T-cell (primary cell): ENCODE data around the gene VWA5A. TPM values are rescaled to one million over a fixed set of nuclear protein-coding genes. Genes with fewer than 3 reads are reported as not detected.

ENCODE experiments used
- ATAC-seq, 4 experiments: fragments of 200-7000 bp in 3 of 4; fragments of 150-1000 bp in 1 of 4; cut with Tn5 transposase; replicated peaks in 1 of 4; 1 replicate in 3 of 4; 2 replicates in 1 of 4; pipeline ENCODE4 v1.10.0; 2021; ENCODE audit warnings: moderate library complexity in 3 of 4, mild to moderate bottlenecking in 2 of 4, moderate number of reproducible peaks in 1 of 4
- CTCF ChIA-PET, 2 donors: fragments of 300-600 bp; sonication (Branson Sonifier 250); formaldehyde crosslinking; loops; one replicate each; lab custom pipeline; 2022; ENCODE audit warnings: antibody characterized with exemption in 2 of 2; lab: Charles Lee
- POLR2A ChIA-PET, 2 donors: fragments of 300-600 bp; sonication (Branson Sonifier 250); formaldehyde crosslinking; loops; one replicate each; lab custom pipeline; 2022; ENCODE audit warnings: antibody characterized with exemption in 2 of 2; lab: Charles Lee
- DNase-seq, 35 experiments: peaks; one replicate each; pipeline versions ENCODE4 v3.0.0 to v3.0.0-alpha.2; 2013 to 2023
- H3K27ac ChIP-seq: one replicate; pipeline ENCODE4 v1.5.1; 2013; ENCODE audit warnings: low read length
- H3K27me3 ChIP-seq, 2 experiments: replicated peaks in 1 of 2; 1 replicate in 1 of 2; 2 replicates in 1 of 2; pipeline versions ENCODE4 v1.6.1 to v1.7.0; 2013; ENCODE audit warnings: low read length in 1 of 2, mixed read lengths in 1 of 2; ENCODE audit not compliant: control insufficient read depth in 2 of 2, insufficient read depth in 2 of 2; ENCODE audit errors: extremely low read depth in 1 of 2
- H3K36me3 ChIP-seq, 2 donors: 1 replicate in 1 of 2; 2 replicates in 1 of 2; pipeline versions ENCODE4 v1.6.1 to v1.7.0; 2013; ENCODE audit warnings: low read length in 1 of 2; ENCODE audit not compliant: control insufficient read depth in 2 of 2, insufficient read depth in 1 of 2; ENCODE audit errors: extremely low read depth in 1 of 2
- H3K4me1 ChIP-seq, 2 experiments: 1 replicate in 1 of 2; 2 replicates in 1 of 2; pipeline versions ENCODE4 v1.6.1 to v1.7.0; 2013; ENCODE audit warnings: low read length in 2 of 2, mixed read lengths in 1 of 2; ENCODE audit not compliant: insufficient read depth in 2 of 2, control insufficient read depth in 1 of 2; ENCODE audit errors: extremely low read depth in 1 of 2
- H3K4me3 ChIP-seq, 2 donors: 1 replicate in 1 of 2; 2 replicates in 1 of 2; pipeline versions ENCODE4 v1.5.1 to v1.7.0; 2013; ENCODE audit warnings: mild to moderate bottlenecking in 2 of 2, low read length in 1 of 2, moderate library complexity in 1 of 2; ENCODE audit not compliant: control insufficient read depth in 1 of 2; ENCODE audit errors: extremely low read depth in 1 of 2
- H3K9me3 ChIP-seq: 2 replicates; pipeline ENCODE4 v1.7.0; 2013
- H3K27ac Mint-ChIP-seq, 2 donors: one replicate each; pipeline ENCODE4 v1.8.0; 2020 to 2021; ENCODE audit warnings: mild to moderate bottlenecking in 2 of 2, mixed read lengths in 2 of 2
- H3K27me3 Mint-ChIP-seq, 2 donors: one replicate each; pipeline ENCODE4 v1.8.0; 2021 to 2022; ENCODE audit warnings: mixed read lengths in 2 of 2
- H3K36me3 Mint-ChIP-seq: one replicate; pipeline ENCODE4 v1.8.0; 2021; ENCODE audit warnings: mixed read lengths
- H3K4me1 Mint-ChIP-seq, 3 donors: one replicate each; pipeline ENCODE4 v1.8.0; 2020 to 2022; ENCODE audit warnings: mixed read lengths in 3 of 3, mild to moderate bottlenecking in 1 of 3
- H3K4me3 Mint-ChIP-seq, 3 donors: one replicate each; pipeline ENCODE4 v1.8.0; 2020 to 2022; ENCODE audit warnings: mild to moderate bottlenecking in 3 of 3, mixed read lengths in 3 of 3, moderate library complexity in 3 of 3
- H3K9me3 Mint-ChIP-seq, 3 donors: one replicate each; pipeline ENCODE4 v1.8.0; 2020 to 2022; ENCODE audit warnings: mixed read lengths in 3 of 3
- WGBS: methylation state at CpG from one replicate; pipeline ENCODE4 v1.1.5; 2013; ENCODE audit warnings: missing lambda C conversion rate; ENCODE audit not compliant: insufficient coverage; 5-methylcytosine and 5-hydroxymethylcytosine counted together
- total RNA-seq, 35 experiments: library from RNA in 6 of 35; stranded (reverse) in 6 of 35; fragments of 120-200 nt in 1 of 35; gene quantifications; one replicate each; pipeline versions ENCODE4 v1.2.1 to v1.2.4 and lab custom pipeline; 2013 to 2026

The VWA5A gene
- total RNA-seq (10 to 100 TPM in 1 of 5 donors, 1 to 10 TPM in 4; 5.6 to 10.0 (median 7.6) TPM), total RNA-seq (lab: John Stamatoyannopoulos, UW) (4.0 to 44.3 (median 10.8) reads per million in 29 experiments)
- total RNA-seq (2013) = 7.8 TPM

GRCh38 chr11:124114942-124115781 is at the start of gene VWA5A:
Gene VWA5A, plus strand, starts transcription at chr11:124115450. Its CDS starts 2,062 bp downstream, at chr11:124117512.
- H3K4me3 ChIP-seq = peak within 1 kb of the TSS; percentile 55 to 84
- POLR2A ChIA-PET = interaction anchor here in 1 of 2 donors (0.5 kb wide), 1 partner anchor 1963 kb away, joined by 3 read pairs; no protein-coding TSS in a partner anchor

GRCh38 chr11:124068601-124069110 is 46.6 kb upstream of the VWA5A start:
- H3K27ac ChIP-seq = no peak overlapping the region
- H3K27me3 ChIP-seq = peaks cover 0 to 16% of the 10 kb centered on the region in 2 experiments
- no peak for DNase-seq
- ATAC-seq = no peak
- no peaks in the 10 kb centered on the region for H3K36me3 Mint-ChIP-seq
- no peaks in the 10 kb centered on the region for H3K9me3 ChIP-seq
- H3K27me3 Mint-ChIP-seq = peaks cover 45 to 52% of the 10 kb centered on the region in 2 donors
- no CpG with 5 or more reads among the region's 4 CpGs for WGBS
- H3K9me3 Mint-ChIP-seq = no peaks in the 10 kb centered on the region
- H3K36me3 ChIP-seq = no peaks in the 10 kb centered on the region
- H3K4me3 ChIP-seq = no peak overlapping the region
- ChIA-PET POLR2A (no interaction called here), CTCF (interaction anchor here (0.7 to 1.8 kb wide), 3 partner anchors 52 to 126 kb away, joined by 3 to 4 read pairs (median 3); no protein-coding TSS in a partner anchor)
- no peak overlapping the region for H3K27ac Mint-ChIP-seq
- H3K4me1 Mint-ChIP-seq = peaks cover 0 to 10% (median 7%) of the 10 kb centered on the region in 3 donors
- H3K4me3 Mint-ChIP-seq = no peak overlapping the region
- H3K4me1 ChIP-seq = peaks cover 0 to 3% of the 10 kb centered on the region in 2 experiments

More at GRCh38 chr11:124114942-124115781, at the start of gene VWA5A:
- Mint-ChIP-seq H3K4me1 (peaks cover 16 to 32% (median 30%) of the 10 kb centered on the region in 3 donors), H3K27ac (peak within 1 kb of the TSS; percentile 75 to 83), H3K9me3 (no peaks in the 10 kb centered on the region), H3K36me3 (peaks cover 26% of the 10 kb centered on the region), H3K4me3 (peak within 1 kb of the TSS; percentile 86 to 94 (median 86)), H3K27me3 (peaks cover 0 to 6% of the 10 kb centered on the region in 2 donors)
- Histone ChIP-seq H3K27me3 (no peaks in the 10 kb centered on the region), H3K27ac (no peak within 1 kb of the TSS), H3K9me3 (no peaks in the 10 kb centered on the region), H3K4me1 (peaks cover 0 to 15% of the 10 kb centered on the region in 2 experiments), H3K36me3 (peaks cover 6 to 14% of the 10 kb centered on the region in 2 donors)
- DNase-seq (peak; percentile 29 to 75 (median 55)), ATAC-seq (peak; percentile 94 to 99 (median 98))
- WGBS = 13% methylated on average over 9 of the region's 16 CpGs
- CTCF ChIA-PET = interaction anchor here in 1 of 2 donors (1.0 kb wide), 1 partner anchor 43 kb away, joined by 3 read pairs; no protein-coding TSS in a partner anchor

- peak in 22 of 35 experiments; percentile 6 to 48 (median 19) for DNase-seq
Measured at GRCh38 chr11:124069429-124070401, 45.5 kb upstream of the VWA5A start.

GRCh38 chr11:124070915-124071622 is 44.2 kb upstream of the VWA5A start:
- ATAC-seq (peak in 1 of 4 experiments; percentile 35), DNase-seq (peak in 33 of 35 experiments; percentile 17 to 77 (median 47))
- whole genome bisulfite sequencing = 0% methylated on average over 2 of the region's 8 CpGs
- Mint-ChIP-seq H3K36me3 (no peaks in the 10 kb centered on the region), H3K9me3 (no peaks in the 10 kb centered on the region), H3K27me3 (peaks cover 42 to 63% of the 10 kb centered on the region in 2 donors), H3K4me1 (peaks cover 0 to 11% (median 7%) of the 10 kb centered on the region in 3 donors), H3K27ac (no peak overlapping the region), H3K4me3 (no peak overlapping the region)
- Histone ChIP-seq H3K27me3 (peaks cover 0 to 30% of the 10 kb centered on the region in 2 experiments), H3K4me3 (no peak overlapping the region), H3K36me3 (no peaks in the 10 kb centered on the region), H3K9me3 (no peaks in the 10 kb centered on the region), H3K4me1 (peaks cover 0 to 9% of the 10 kb centered on the region in 2 experiments), H3K27ac (no peak overlapping the region)
- ChIA-PET POLR2A (no interaction called here), CTCF (interaction anchor here (0.6 to 1.5 kb wide), 11 partner anchors 8 to 514 kb away, joined by 3 to 14 read pairs (median 3); partner anchors contain the start of gene VWA5A (in 1 of the 2))

More at GRCh38 chr11:124069429-124070401, 45.5 kb upstream of the VWA5A start:
- peak; percentile 68 to 82 (median 68) for ATAC-seq
- Histone ChIP-seq H3K4me1 (peaks cover 0 to 3% of the 10 kb centered on the region in 2 experiments), H3K4me3 (no peak overlapping the region), H3K27ac (no peak overlapping the region), H3K27me3 (peaks cover 0 to 17% of the 10 kb centered on the region in 2 experiments), H3K9me3 (no peaks in the 10 kb centered on the region), H3K36me3 (no peaks in the 10 kb centered on the region)
- Mint-ChIP-seq H3K4me3 (no peak overlapping the region), H3K27ac (peak overlapping the region in 1 of 2 donors; percentile 44), H3K9me3 (no peaks in the 10 kb centered on the region), H3K4me1 (peaks cover 0 to 10% (median 7%) of the 10 kb centered on the region in 3 donors), H3K36me3 (no peaks in the 10 kb centered on the region), H3K27me3 (peaks cover 45 to 55% of the 10 kb centered on the region in 2 donors)
- POLR2A ChIA-PET = no interaction called here
- CTCF ChIA-PET = interaction anchor here (0.7 to 1.1 kb wide), 4 partner anchors 51 to 520 kb away, joined by 3 read pairs; no protein-coding TSS in a partner anchor
- 60% methylated on average over 25 of the region's 28 CpGs for WGBS

- WGBS = no CpG with 5 or more reads among the region's 4 CpGs
- H3K4me3 Mint-ChIP-seq = no peak overlapping the region
- no peak for ATAC-seq
- peaks cover 39 to 63% of the 10 kb centered on the region in 2 donors for H3K27me3 Mint-ChIP-seq
- no peak overlapping the region for H3K27ac Mint-ChIP-seq
- peaks cover 0 to 13% of the 10 kb centered on the region in 2 experiments for H3K4me1 ChIP-seq
- H3K27me3 ChIP-seq = peaks cover 0 to 35% of the 10 kb centered on the region in 2 experiments
- no peak overlapping the region for H3K4me3 ChIP-seq
- no peaks in the 10 kb centered on the region for H3K9me3 Mint-ChIP-seq
- no peaks in the 10 kb centered on the region for H3K9me3 ChIP-seq
- H3K27ac ChIP-seq = no peak overlapping the region
- H3K36me3 ChIP-seq = no peaks in the 10 kb centered on the region
- no peak for DNase-seq
- ChIA-PET CTCF (interaction anchor here (0.6 to 1.5 kb wide), 13 partner anchors 8 to 759 kb away, joined by 3 to 14 read pairs (median 3); partner anchors contain the start of gene VWA5A (in 1 of the 2)), POLR2A (no interaction called here)
- H3K4me1 Mint-ChIP-seq = peaks cover 0 to 15% (median 12%) of the 10 kb centered on the region in 3 donors
- H3K36me3 Mint-ChIP-seq = no peaks in the 10 kb centered on the region
Measured at GRCh38 chr11:124071623-124071948, 43.7 kb upstream of the VWA5A start.
